GM21390 (cell line): ENCODE results near the gene YAE1.

Experiments used
- ATAC-seq: cut with Tn5 transposase; IDR thresholded peaks from one replicate; pipeline ENCODE4 v1.9.1; 2021; ENCODE audit not compliant: unreplicated experiment

YAE1 gene

DNA sequence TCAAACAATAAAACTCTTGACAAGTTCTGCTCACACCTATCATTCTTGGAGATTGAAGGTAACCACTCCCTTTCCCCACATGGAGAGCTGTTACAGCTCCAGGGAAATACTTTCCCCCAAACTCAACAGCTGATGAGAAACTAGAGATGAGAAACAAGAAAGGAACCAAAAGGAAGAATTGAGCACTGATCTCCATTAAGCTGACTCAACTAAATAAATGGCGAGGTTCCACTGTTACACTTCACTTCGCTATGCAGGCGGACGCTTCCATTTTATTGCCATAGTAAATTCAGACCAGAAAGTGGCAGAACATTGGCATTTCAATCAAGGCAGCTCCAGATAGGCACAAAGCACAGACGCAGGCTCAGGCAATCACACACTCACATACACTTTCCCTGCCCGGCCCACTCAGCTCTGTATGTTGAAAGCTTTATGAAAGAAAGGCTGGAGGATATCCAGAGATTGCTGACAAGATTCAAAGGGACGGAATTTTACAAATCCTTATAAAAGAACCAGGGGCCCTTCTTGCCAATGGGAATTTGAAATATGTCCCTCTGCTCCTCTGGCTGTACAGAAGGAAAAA lies 11.5 kb upstream of the YAE1 start:
- no peak for ATAC-seq

- no peak for ATAC-seq
Measured at GRCh38 chr7:39557222-39557621, 9.0 kb upstream of the YAE1 start.

- ATAC-seq = no peak
Measured at GRCh38 chr7:39557911-39558310, 8.3 kb upstream of the YAE1 start.

GRCh38 chr7:39560408-39560807 lies 5.8 kb upstream of the YAE1 start:
- no peak for ATAC-seq

- ATAC-seq = no peak
Measured at GRCh38 chr7:39560997-39561396, 5.2 kb upstream of the YAE1 start.

GRCh38 chr7:39565538-39565937 lies 666 bp upstream of the YAE1 start:
- peak; percentile 2 for ATAC-seq

- ATAC-seq = no peak
Measured at GRCh38 chr7:39567294-39567693, 1.1 kb downstream of the YAE1 start.

DNA sequence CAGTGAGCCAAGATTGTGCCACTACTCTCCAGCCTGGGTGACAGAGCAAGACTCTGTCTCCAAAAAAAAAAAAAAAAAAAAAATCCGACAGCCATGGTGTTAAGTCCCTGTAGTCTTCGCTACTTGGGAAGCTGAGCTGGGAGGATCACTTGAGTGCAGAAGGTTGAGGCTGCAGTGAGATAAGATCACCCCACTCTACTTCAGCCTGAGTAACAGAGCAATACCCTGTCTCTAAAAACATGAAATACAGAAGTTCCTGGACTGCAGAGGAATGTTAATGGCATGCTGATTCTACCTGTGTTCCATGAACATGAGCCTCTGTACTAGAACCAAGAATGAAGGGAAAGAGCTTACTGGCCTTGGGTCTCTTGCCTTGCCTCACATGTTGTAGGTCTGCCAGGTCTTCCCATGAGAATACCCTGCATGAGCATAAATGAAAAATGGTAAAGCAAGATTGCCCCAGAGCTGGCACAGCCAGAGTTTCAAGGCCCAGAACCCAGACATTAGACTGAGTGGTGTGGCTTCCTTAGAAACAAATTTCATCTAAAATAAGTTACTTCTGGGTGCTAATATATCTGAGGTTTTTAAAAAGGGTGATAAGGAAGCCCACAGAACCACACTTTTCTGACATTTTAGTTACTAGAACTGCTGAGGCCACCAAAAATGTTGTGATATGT lies 8.6 kb downstream of the YAE1 start:
- ATAC-seq = no peak

DNA sequence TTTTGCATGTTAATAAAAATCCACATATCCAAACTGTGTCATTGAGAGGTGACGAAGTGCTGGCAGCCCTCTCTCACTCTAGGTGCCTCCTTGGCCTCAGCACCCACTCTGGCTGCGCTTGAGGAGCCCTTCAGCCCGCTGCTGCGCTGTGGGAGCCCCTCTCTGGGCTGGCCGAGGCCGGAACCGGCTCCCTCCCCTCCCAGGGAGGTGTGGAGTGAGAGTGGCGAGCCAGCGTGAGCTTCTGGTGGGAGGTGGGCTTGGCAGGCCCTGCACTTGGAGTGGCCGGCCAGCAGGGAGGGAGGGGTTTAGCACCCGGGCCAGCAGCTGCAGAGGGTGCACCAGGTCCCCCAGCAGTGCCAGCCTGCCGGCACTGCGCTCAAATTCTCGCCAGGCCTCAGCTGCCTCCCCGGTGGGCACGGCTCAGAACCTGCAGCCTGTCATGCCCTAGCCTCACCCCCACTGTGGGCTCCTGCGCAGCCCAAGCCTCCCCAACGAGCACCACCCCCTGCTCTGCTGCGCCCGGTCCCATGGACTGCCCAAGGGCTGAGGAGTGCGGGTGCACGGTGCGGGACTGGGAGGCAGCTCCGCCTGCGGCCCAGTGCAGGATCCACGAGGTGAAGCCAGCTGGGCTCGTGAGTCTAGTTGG lies 11.1 kb downstream of the YAE1 start:
- ATAC-seq = no peak

DNA sequence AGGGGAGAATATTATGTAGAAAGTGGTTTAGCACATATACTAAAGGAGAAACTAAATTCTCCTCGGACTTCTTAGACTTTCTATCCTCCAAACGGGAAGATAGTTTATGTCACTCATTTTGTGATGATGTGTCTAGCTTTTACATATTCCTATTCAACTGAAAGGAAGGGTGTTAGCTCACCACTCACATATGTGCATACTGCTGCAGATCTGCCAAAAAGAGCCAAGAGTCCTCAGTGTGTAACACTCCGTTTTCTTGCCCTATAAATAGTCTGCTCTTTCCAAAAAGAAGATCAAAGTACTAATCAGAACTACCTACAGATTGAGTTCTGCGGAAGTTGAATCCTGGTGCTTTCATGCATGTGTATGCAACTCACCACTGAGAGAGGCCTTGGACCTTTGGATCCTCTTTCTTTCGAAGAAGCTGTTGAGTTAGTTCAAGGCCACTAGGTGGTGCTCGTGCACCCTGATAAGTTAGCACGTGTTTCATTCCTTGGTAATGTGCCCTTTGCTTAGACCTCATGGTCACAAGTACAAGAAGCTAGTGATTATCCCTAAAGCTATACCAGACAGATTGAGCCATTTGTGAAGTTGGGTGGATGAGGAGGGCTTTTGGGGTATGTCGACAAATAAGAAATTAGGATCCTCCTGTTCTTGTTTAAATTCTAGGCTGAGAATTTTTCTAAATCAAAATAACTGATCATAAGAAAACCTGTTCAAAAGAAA lies 14.1 kb downstream of the YAE1 start:
- peak; percentile 96 for ATAC-seq

DNA sequence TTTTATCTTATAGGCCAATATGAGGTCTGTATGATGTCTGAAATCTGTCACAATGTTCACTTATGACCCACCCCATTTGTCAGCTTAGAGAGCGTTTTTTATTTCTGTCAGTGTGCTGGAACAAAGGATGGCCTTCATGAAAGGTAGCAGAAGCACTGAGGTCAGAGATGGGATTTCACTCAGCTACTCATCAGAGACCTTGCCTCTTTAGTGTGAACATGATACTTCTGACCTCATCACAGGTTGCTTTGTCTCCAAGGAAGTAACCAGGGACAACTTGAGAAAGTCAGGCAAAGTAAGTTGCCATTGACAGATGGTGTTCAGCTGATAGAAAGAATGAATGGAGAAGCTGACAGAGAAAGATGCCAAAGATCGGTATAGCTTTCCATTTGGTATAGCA lies 16.3 kb downstream of the YAE1 start:
- ATAC-seq = no peak

- ATAC-seq = no peak
Measured at GRCh38 chr7:39583539-39583938, 17.3 kb downstream of the YAE1 start.

DNA sequence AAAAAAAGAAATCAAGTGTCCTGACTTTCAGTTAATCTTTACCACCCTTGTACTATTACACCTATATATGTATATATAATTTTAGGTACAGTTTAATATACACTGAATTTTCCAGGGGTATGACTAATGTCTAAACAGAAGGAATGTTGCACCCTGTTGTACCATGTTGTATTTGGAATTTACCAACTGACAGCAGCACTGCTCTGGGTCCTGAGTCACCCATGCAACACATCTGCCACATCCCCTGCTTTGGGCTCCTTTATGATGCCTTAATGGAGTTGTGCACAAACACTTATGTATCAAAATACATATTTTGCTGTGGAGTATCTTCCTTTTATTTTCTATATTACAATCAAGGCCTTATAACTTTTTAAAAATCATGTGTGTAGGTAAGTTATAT lies 21.2 kb downstream of the YAE1 start:
- ATAC-seq = no peak

DNA sequence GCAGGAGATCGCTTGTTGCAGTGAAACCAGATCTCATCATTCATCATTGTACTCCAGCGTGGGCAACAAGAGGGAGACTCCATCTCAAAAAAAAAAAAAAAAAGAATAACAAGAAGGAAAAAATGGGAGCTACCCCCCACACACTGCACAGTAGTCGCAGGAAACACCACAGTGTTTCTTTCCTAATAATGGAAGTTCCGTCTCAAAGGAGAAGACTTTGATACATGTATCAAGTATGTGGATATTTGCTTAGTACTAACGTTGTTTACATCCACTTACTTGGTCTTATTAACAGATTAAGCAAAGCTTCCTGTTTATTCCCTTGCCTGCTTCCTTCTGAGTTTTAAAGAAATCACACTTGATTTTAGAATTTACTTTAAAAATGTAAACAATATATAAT lies 22.2 kb downstream of the YAE1 start:
- no peak for ATAC-seq

GRCh38 chr7:39589323-39590111 lies 23.3 kb downstream of the YAE1 start:
- ATAC-seq = peak; percentile 83

GRCh38 chr7:39592586-39592985 lies 26.4 kb downstream of the YAE1 start:
- no peak for ATAC-seq

DNA sequence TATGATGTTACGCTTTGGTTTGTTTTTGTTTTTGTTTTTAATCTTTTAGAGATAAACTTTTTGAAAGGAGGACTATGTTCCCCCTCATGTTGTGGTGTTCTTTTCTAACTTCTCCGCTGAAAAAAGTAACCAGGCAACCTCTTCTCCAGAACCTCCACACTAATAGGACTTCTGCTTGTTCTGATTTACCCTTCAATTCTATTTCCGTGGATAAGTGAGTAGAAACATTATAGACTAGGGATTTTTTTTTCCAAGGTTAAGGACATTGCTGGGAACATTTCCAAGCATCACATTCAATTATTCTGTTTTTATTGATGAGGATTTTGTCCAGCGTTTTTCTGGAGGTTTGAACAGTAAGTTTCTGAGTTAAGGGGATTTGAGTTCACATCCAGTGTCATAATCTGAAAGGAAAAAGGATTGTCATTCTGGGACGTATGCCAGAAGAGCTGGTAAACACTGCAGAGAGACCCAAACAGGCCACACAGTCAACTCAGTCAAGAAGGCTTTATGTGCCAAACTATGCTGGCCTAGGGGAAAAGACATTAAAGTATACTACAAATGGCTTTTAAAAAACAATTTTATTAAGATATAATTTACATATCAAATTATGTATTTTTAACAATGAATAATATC lies 28.9 kb downstream of the YAE1 start:
- no peak for ATAC-seq

GRCh38 chr7:39602351-39602750 lies 36.1 kb downstream of the YAE1 start:
- no peak for ATAC-seq

GRCh38 chr7:39603924-39604323 lies 37.7 kb downstream of the YAE1 start:
- ATAC-seq = no peak

DNA sequence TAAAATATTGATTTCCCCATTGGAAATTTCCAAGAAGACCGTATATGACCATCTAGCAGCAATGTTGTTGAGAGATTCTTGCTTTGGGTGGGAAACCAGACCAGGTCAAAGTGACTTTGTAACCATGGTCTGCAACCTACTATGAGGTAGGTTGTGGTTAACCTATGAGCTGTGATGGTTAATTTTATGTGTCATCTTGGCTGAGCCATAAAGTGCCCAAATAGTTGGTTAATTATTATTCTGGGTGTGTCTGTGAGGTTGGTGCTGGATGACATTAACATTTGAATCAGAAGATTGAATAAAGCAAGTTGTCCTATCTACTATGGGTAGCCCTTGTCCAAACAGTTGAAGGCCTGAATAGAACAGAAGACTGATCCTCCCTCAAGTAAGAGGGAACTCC lies 38.9 kb downstream of the YAE1 start:
- ATAC-seq = no peak

DNA sequence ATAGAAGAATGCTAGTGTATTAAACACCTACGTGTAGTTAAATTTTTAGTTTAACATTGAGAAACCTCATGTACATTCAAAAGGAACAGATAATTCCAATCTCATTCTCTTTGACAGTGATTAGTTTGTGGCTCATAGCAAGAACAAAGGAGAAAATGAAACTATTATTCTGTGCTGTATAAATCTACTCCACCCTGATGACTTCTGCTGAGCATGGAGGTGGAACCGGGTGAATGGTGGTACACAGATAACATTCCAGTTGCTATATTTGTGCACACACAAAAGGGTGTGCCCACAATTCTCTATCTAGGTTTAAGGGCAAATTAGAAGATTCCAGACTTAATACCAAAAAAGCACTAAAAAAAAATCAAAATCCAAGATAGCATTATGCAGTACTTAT lies 40.1 kb downstream of the YAE1 start:
- ATAC-seq = no peak
